Amniotic stem cell (primary cell): Measurements from ENCODE around the gene COA1.
"Not testable (repeated sequence)": the region's sequence is repeated elsewhere in the genome, so short reads cannot be mapped to it uniquely, and the experiment has no call there.

ENCODE experiments used
- DNase-seq: peaks from one replicate; lab custom pipeline; 2025; lab: John Stamatoyannopoulos, UW

Gene COA1

DNA sequence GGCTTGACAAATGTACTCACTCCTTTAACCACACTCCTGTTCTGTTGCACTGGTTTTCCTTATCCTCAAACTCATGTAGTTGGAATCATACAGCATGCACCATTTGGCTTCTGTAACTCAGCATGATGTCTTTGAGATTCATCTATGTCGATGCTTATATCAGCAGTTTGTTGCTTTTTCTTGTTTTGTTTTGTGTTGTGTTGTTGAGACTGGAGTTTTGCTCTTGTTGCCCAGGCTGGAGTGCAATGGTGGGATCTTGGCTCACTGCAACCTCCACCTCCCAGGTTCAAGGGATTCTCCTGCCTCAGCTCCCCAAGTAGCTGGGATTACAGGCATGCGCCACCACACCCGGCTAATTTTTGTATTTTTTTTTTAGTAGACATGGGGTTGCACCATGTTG, 101.5 kb downstream of the COA1 start:
- not testable (repeated sequence) for DNase-seq

DNA sequence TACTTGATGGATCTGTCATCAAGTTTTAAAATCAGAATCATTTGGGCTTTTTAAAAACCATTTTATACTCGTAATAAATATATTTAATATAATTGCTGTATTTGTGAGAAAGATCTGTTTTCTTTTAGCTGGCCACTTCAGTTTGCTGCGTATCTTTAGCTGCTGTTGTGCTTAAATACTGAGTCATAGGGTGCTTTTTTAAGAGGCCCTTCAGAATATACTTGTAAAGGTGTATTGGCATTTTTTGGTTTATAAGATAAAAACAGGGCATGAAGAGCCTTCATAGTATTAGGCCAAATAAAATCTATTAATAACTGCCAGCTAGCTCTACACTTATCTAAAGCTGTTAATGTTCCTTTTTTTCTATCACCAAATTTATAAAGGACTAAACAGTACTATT, 102.6 kb downstream of the COA1 start:
- no peak for DNase-seq

GRCh38 chr7:43625980-43626379, 103.3 kb downstream of the COA1 start:
- DNase-seq: no peak

DNA sequence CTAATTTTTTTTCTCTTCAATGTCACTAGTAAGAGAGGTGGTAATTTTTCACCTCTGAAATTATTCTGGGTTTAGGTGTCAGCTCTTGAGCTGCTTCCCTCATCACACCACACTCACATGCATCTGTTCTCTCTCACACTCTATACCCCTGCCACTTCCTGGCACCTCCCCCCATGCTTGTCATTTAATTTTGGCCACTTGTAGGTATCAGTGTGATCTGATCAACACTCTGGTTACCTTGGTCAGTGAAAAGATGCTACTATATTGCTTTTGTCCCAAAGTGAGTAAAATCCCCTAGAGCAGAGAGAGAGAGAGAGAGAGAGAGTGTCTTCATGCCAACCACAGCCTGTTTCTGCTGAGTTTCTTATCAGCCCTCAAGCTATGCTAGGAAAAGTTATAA, 103.9 kb downstream of the COA1 start:
- DNase-seq: no peak

- no peak for DNase-seq
Measured at GRCh38 chr7:43624156-43624555, 105.2 kb downstream of the COA1 start.

GRCh38 chr7:43621729-43622448, 107.4 kb downstream of the COA1 start:
- no peak for DNase-seq

DNA sequence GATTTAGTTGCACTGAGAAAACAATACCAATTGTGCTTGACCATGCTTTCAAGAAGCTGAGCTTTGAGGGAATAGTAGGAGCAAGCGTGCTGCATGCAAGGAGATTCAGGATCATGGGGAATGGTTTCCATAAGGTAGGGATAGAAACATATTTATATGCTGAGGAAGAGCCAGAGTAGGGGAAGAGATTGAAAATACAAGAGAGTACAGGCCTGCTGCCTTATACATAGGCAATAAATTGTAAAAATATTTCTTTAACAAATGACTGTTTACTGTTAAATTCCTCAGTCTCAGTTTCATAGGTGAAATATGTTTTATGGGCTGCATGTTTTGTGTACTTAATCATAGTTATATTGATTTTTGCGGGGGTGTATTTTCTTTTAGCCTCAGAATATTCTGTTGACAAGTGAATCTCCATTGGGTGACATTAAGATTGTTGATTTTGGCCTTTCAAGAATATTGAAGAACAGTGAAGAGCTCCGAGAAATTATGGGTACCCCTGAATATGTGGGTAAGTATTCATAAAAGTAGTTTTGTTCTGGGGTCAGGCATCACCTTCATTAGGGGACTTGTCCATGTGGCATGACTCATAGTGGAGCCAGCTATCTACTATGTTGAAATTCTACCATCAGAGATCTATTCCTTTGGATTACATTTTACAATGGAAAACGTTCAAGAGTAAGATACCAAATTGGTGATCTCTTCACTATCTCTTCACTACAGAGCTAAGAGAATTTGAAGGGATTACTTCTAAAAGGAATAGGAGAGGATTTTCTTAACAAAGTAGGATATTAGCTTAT, 109.9 kb downstream of the COA1 start:
- DNase-seq: no peak

- no peak for DNase-seq
Measured at GRCh38 chr7:43618073-43618472, 111.2 kb downstream of the COA1 start.

- no peak for DNase-seq
Measured at GRCh38 chr7:43616977-43617376, 112.3 kb downstream of the COA1 start.

DNA sequence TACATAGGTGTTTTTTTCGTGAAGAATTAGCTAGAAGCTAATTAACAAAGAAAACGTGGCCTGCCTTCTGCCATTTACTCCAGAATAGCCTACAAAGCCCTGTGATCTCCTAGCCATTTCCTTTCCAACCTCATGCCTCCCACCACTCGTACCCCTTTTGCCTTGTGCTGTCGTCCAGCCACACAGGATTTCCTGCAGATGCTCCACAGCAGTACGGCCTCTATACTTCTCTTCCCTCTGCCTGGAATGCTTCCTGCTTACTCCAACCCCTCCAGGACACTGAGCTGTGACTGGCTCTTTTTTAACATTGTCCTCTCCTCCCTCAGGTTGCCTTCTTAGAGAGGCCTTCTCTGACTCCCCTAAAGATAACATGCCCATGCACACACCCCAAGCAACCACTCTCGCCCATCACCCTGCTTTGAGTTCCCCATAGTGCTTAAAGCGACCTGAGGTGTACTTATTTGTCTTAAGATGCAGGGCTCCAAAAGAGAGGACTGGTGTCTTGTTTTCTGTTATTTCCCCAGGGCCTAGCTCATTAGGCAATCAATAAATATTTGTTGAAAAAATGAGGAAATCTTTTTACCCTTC, 113.7 kb downstream of the COA1 start:
- no peak for DNase-seq

GRCh38 chr7:43612599-43613589, 116.4 kb downstream of the COA1 start:
- DNase-seq: no peak

- no peak for DNase-seq
Measured at GRCh38 chr7:43612128-43612527, 117.2 kb downstream of the COA1 start.

DNA sequence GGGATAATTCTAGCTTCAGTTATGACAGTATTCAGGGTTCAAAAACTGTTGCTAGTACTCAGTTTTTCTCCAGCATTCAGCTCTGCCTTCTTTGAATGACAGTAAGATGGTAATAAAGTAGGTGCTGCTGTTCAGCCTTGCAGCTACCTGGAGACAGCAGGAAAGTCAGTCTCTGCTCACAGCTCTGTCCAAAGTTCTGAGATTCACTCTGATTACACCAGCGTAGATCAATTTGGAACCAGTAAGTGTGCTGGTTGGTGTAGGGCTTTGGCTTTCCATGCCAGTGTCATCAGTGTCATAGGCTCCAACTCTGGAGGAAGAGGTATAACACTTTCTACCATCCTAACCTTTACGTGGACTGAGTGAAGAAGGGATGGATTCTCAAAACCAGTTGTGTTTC, 120.2 kb downstream of the COA1 start:
- DNase-seq: no peak

GRCh38 chr7:43604251-43604650, 125.1 kb downstream of the COA1 start:
- no peak for DNase-seq

DNA sequence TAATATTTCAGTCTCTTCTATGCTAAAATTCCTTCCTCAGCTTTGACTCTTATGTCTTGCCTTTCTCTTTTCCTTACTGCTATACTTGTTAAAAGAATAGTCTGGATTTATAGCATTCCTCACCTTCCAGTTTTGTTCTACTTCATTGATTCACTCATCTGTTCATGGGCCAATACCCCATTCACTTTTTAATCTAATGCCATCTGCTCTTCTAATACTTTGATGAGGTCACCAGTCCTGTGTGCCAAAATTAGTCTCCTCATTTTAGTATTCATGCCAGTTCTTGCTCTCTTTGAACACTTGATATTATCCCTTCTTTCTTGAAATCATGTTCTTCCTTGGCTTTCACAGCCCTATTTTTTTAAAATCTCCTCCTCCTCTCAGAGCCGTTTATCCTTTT, 127.1 kb downstream of the COA1 start:
- DNase-seq: no peak

GRCh38 chr7:43600056-43600455, 129.3 kb downstream of the COA1 start:
- no peak for DNase-seq

DNA sequence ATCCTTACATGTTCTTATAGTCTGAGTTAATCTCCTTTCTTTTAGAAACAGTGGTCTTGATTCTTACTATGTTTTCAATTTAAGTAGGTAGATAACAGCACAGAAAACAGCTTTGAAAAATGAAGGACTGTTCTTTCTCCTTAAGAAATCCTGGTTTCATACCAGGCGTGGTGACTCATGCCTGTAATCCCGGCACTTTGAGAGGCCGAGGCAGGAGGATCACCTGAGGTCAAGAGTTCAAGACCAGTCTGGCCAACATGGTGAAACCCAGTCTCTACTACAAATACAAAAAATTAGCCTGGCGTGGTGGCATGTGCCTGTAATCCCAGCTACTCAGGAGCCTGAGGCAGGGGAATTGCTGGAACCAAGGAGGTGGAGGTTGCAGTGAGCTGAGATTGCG, 132.9 kb downstream of the COA1 start:
- DNase-seq: not testable (repeated sequence)

DNA sequence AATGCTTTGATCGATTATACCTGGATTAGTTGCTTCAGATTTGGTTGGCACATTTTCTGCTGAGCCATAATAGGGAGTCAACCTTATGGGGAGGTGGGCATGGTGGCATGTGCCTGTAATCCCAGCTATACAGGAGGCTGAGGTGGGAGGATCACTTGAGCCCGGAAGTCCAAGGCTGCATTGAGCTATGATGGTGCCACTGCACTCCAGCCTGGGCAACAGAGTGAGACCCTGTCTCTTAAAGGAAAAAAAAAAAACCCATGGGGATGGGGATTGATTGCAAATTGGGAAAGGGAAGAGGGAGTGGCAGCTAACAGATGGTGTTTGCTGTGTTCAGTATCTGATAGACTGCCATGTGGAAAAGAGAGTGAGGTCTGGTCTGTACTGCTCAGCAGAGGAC, 135.3 kb downstream of the COA1 start:
- DNase-seq: no peak

DNA sequence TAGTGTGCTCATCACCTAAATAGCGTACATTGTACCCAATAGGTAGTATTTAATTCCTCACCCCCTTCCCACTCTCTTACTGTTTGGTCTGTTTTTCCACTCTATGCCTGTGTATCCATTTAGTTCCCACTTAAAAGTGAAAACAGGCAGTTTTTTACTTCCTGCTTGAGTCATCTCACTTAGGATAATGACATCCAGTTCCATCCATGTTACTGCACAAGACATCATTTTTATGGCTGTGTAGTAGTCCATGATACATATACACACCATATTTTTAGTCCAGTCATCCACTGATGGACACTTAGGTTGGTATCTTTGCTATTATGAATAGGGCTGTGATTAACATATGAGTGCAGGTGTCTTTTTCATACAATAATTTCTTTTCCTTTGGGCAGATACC, 136.3 kb downstream of the COA1 start:
- DNase-seq: no peak

GRCh38 chr7:43592326-43592725, 137.0 kb downstream of the COA1 start:
- no peak for DNase-seq

DNA sequence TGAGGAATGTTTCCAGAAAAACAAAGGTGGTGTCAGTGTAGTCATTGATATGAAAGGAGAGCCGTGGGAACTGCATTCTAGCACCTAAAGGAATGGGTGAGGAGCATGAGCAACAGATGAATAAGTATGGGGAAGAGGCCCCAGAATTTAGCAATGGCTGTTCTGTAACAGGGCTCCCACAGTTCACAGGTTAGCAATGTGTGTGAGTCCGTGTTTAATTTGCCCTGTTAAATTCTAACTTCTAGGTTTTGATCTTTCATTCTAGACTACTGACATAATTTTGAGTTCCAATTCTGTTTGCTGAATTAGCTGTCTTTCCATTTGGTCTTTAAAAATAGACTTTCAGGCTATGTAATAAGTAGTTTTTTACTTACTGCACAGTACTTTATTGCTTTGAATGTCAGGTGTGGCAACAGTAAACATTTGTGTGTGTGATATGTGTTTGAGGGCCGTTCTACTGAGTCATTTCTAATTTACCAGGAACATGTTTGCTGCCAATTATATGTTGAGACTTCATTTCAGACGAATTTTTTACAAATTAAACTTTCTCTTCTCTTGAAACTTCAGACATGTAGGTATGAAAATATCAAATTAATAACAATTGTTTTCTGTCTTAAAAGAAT, 137.7 kb downstream of the COA1 start:
- no peak for DNase-seq
